ENCODE measurements around the gene GRK6.

DNA sequence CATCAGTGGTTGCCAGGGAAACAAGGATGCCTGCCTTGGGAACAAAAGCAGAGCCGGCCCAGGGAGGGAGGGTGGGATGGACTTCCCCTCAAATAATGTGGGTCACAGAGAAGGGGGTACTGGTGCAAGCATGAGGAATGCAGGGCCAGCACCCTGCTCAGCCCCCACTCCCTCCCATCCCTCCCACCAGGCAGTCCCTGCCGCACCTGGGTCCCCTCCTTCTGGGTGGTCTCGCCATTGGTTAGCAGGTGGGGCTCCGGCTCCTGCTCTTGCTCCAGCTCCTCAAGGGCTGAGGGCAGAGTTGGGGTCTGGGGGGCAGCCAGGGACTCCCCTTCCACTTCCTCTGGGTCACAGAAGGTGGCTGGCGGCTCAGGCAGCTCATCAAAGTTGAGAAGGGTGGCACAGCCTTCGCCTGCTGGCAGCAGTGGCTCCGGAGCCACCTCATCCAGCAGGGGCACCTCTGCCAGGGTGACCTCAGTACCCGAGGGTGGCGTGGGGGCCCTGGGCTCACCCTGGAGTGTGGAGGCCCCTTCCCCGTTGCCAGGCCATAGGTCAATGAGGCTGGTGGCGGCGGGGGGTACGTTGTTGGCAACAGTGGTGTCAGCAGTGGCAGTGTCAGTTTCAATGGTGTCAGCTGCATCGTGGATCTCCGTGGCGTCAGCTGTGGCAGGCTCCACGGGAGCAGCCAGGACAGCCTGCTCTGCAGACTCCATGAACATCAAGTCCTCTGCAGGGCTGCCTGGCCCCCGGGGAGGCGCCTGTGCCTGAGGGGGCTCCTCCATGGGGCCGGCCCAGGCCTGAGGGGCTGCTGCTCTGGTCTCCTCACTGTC, 31.6 kb downstream of the GRK6 start:
- TF ChIP-seq, protein P1, sequence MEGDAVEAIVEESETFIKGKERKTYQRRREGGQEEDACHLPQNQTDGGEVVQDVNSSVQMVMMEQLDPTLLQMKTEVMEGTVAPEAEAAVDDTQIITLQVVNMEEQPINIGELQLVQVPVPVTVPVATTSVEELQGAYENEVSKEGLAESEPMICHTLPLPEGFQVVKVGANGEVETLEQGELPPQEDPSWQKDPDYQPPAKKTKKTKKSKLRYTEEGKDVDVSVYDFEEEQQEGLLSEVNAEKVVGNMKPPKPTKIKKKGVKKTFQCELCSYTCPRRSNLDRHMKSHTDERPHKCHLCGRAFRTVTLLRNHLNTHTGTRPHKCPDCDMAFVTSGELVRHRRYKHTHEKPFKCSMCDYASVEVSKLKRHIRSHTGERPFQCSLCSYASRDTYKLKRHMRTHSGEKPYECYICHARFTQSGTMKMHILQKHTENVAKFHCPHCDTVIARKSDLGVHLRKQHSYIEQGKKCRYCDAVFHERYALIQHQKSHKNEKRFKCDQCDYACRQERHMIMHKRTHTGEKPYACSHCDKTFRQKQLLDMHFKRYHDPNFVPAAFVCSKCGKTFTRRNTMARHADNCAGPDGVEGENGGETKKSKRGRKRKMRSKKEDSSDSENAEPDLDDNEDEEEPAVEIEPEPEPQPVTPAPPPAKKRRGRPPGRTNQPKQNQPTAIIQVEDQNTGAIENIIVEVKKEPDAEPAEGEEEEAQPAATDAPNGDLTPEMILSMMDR (IDR thresholded peaks at IDR 0.05), result no peak
- TF ChIP-seq EP300 (IDR thresholded peaks at IDR 0.05), result no peak
